ENCODE data around the gene HOXC5.

Gene HOXC5

GRCh38 chr12:54017027-54017788 lies 15.6 kb upstream of the HOXC5 start:
- no peak for DNase-seq (ENCODE audit: low read depth)
- no peak for TF ChIP-seq CTCF (IDR thresholded peaks at IDR 0.05; ENCODE audit: control insufficient read depth, insufficient read depth, low read depth, low read length, missing control alignments)
- H3K4me3 ChIP-seq (ENCODE audit: control insufficient read depth, low read depth, low read length), result peak overlapping the region; percentile 77

- peak overlapping the region; percentile 77 for H3K4me3 ChIP-seq (ENCODE audit: control insufficient read depth, low read depth, low read length)
- TF ChIP-seq CTCF (IDR thresholded peaks at IDR 0.05; ENCODE audit: control insufficient read depth, insufficient read depth, low read depth, low read length, missing control alignments), result no peak
- DNase-seq (ENCODE audit: low read depth), result peak; percentile 68
Observed at GRCh38 chr12:54017878-54018467, 14.9 kb upstream of the HOXC5 start.

- no peak for DNase-seq (ENCODE audit: low read depth)
- no peak for TF ChIP-seq CTCF (IDR thresholded peaks at IDR 0.05; ENCODE audit: control insufficient read depth, insufficient read depth, low read depth, low read length, missing control alignments)
- peak overlapping the region; percentile 77 for H3K4me3 ChIP-seq (ENCODE audit: control insufficient read depth, low read depth, low read length)
Observed at GRCh38 chr12:54018468-54018984, 14.3 kb upstream of the HOXC5 start.

- no peak for TF ChIP-seq CTCF (IDR thresholded peaks at IDR 0.05; ENCODE audit: control insufficient read depth, insufficient read depth, low read depth, low read length, missing control alignments)
- H3K4me3 ChIP-seq (ENCODE audit: control insufficient read depth, low read depth, low read length), result peak overlapping the region; percentile 77
- no peak for DNase-seq (ENCODE audit: low read depth)
Observed at GRCh38 chr12:54019091-54019811, 13.6 kb upstream of the HOXC5 start.

GRCh38 chr12:54019924-54020590 lies 12.8 kb upstream of the HOXC5 start:
- DNase-seq (ENCODE audit: low read depth), result no peak
- no peak for TF ChIP-seq CTCF (IDR thresholded peaks at IDR 0.05; ENCODE audit: control insufficient read depth, insufficient read depth, low read depth, low read length, missing control alignments)
- peak overlapping the region; percentile 38 for H3K4me3 ChIP-seq (ENCODE audit: control insufficient read depth, low read depth, low read length)
